Left cardiac atrium (tissue), 4 donors: ENCODE measurements around the gene CA7. TPM values are rescaled to one million over a fixed set of nuclear protein-coding genes. Genes with fewer than 3 reads are reported as not detected.
"Not testable (repeated sequence)": the region's sequence is repeated elsewhere in the genome, so short reads cannot be mapped to it uniquely, and the experiment has no call there.

Experiments
- ATAC-seq, 2 donors: fragments of 200-7000 bp; cut with Tn5 transposase; one replicate each; pipeline ENCODE4 v1.9.1; 2020; ENCODE audit warnings: mild to moderate bottlenecking in 2 of 2, moderate library complexity in 2 of 2
- DNase-seq: peaks from one replicate; pipeline ENCODE4 v3.0.0-alpha.2; 2020
- intact Hi-C, 2 donors: fragments of 100-400 bp; cut with DNase I; formaldehyde crosslinking; loops; one replicate each; pipeline versions ENCODE4 v1.14.1 to v1.15.1; 2022 to 2023
- total RNA-seq, 2 donors: library from RNA; stranded (reverse); fragmentation: NEBNext Ultra II Directional; extraction: Animal tissue kit (Norgen Biotek cat#: 25700); gene quantifications; one replicate each; pipeline ENCODE4 v1.2.1, GENCODE V29; 2021
- donor health status: DM: no; HTN: yes; CAD: no.
- donor health status: DM: no; HTN: yes; CAD: no; lungs with severe emphysema.
- donor health status: DM: yes; HTN: yes; CAD: no.
- donor health status: Dilated cardiomyopathy.

CA7 gene
- total RNA-seq, 2 donors from 2014 or later: not detected

GRCh38 chr16:66863707-66864106, 19.5 kb downstream of the CA7 start:
- intact Hi-C loops: no loop called here

GRCh38 chr16:66869424-66869823, 25.2 kb downstream of the CA7 start:
- DNase-seq: no peak
- intact Hi-C loops: loop anchor here (5.0 kb wide), 3 partner anchors 37 to 207 kb away; partner anchors contain the start of gene NAE1 (in 1 of the 2)
- ATAC-seq: no peak

More at GRCh38 chr16:66863707-66864106, 19.5 kb downstream of the CA7 start:
- DNase-seq (no peak), ATAC-seq (no peak)

- not testable (repeated sequence) for ATAC-seq
Measured at GRCh38 chr16:66871363-66871762, 27.1 kb downstream of the CA7 start.

GRCh38 chr16:66871840-66872239, 27.6 kb downstream of the CA7 start:
- DNase-seq (no peak), ATAC-seq (no peak)
- intact Hi-C loops: loop anchor here (2.0 to 5.0 kb wide), 2 partner anchors 41 to 265 kb away; partner anchors contain the start of gene NAE1 (in 1 of the 2)

More at GRCh38 chr16:66871363-66871762, 27.1 kb downstream of the CA7 start:
- intact Hi-C loops: loop anchor here in 1 of 2 donors (5.0 kb wide), 1 partner anchor 264 kb away; no protein-coding TSS in a partner anchor
- DNase-seq: not testable (repeated sequence)

GRCh38 chr16:66872559-66872942, 28.3 kb downstream of the CA7 start:
- DNase-seq (no peak), ATAC-seq (no peak)
- intact Hi-C loops: loop anchor here (2.0 to 5.0 kb wide), 2 partner anchors 42 to 265 kb away; partner anchors contain the start of gene NAE1 (in 1 of the 2)

- ATAC-seq: peak; percentile 95 to 97
- intact Hi-C loops: loop anchor here (2.0 to 5.0 kb wide), 2 partner anchors 42 to 266 kb away; partner anchors contain the start of gene NAE1 (in 1 of the 2)
Measured at GRCh38 chr16:66872943-66873684, 28.9 kb downstream of the CA7 start.

GRCh38 chr16:66873685-66874055, 29.5 kb downstream of the CA7 start:
- no peak for ATAC-seq
- DNase-seq: no peak
- intact Hi-C loops: loop anchor here (2.0 to 5.0 kb wide), 2 partner anchors 43 to 266 kb away; partner anchors contain the start of gene NAE1 (in 1 of the 2)

More at GRCh38 chr16:66872943-66873684, 28.9 kb downstream of the CA7 start:
- DNase-seq: peak; percentile 94

GRCh38 chr16:66874079-66874775, 30.0 kb downstream of the CA7 start:
- DNase-seq (no peak), ATAC-seq (no peak)
- intact Hi-C loops: loop anchor here in 1 of 2 donors (5.0 kb wide), 1 partner anchor 267 kb away; no protein-coding TSS in a partner anchor

- intact Hi-C loops: no loop called here
- no peak for ATAC-seq
- DNase-seq: no peak
Measured at GRCh38 chr16:66878067-66878466, 33.9 kb downstream of the CA7 start.

- intact Hi-C loops: no loop called here
- ATAC-seq (peak; percentile 98), DNase-seq (peak; percentile 96)
Measured at GRCh38 chr16:66880288-66881013, 36.2 kb downstream of the CA7 start, which contains the start of gene PDP2. TSS of gene PDP2 (plus strand) at chr16:66880515. CDS start at chr16:66884285, 3,770 bp downstream.

- intact Hi-C loops: no loop called here
- no peak for DNase-seq
- peak; percentile 19 to 42 for ATAC-seq
Measured at GRCh38 chr16:66881014-66881417, 36.8 kb downstream of the CA7 start.

- DNase-seq: no peak
- no peak for ATAC-seq
- intact Hi-C loops: no loop called here
Measured at GRCh38 chr16:66881560-66881959, 37.3 kb downstream of the CA7 start.

- intact Hi-C loops: no loop called here
- ATAC-seq: no peak
- no peak for DNase-seq
Measured at GRCh38 chr16:66881964-66882508, 37.8 kb downstream of the CA7 start.

- DNase-seq (no peak), ATAC-seq (no peak)
- intact Hi-C loops: no loop called here
Measured at GRCh38 chr16:66882702-66883101, 38.5 kb downstream of the CA7 start.

- no peak for DNase-seq
- ATAC-seq: no peak
- intact Hi-C loops: no loop called here
Measured at GRCh38 chr16:66885491-66885890, 41.3 kb downstream of the CA7 start.

- intact Hi-C loops: no loop called here
- DNase-seq (no peak), ATAC-seq (no peak)
Measured at GRCh38 chr16:66886321-66886720, 42.1 kb downstream of the CA7 start.

GRCh38 chr16:66886914-66887313, 42.7 kb downstream of the CA7 start:
- no peak for DNase-seq
- ATAC-seq: no peak
- intact Hi-C loops: no loop called here

- no peak for ATAC-seq
- DNase-seq: peak; percentile 2
- intact Hi-C loops: no loop called here
Measured at GRCh38 chr16:66888647-66889615, 44.7 kb downstream of the CA7 start.
